HG03175 (cell line): ENCODE measurements around the gene MCIDAS.

ENCODE experiments used
- ATAC-seq: cut with Tn5 transposase; IDR thresholded peaks from one replicate; pipeline ENCODE4 v1.9.1; 2021; ENCODE audit warnings: mild to moderate bottlenecking, moderate library complexity; ENCODE audit not compliant: unreplicated experiment

MCIDAS gene

GRCh38 chr5:55226934-55227663, at the start of gene MCIDAS:
TSS of gene MCIDAS (minus strand) at chr5:55227315. CDS start at chr5:55227138, 177 bp downstream.
- ATAC-seq = peak; percentile 36

- no peak for ATAC-seq
Observed at GRCh38 chr5:55276771-55277170, 49.7 kb upstream of the MCIDAS start.

GRCh38 chr5:55258339-55258738, 31.2 kb upstream of the MCIDAS start:
- ATAC-seq = no peak

- no peak for ATAC-seq
Observed at GRCh38 chr5:55254802-55255201, 27.7 kb upstream of the MCIDAS start.

- ATAC-seq = no peak
Observed at GRCh38 chr5:55250064-55250463, 22.9 kb upstream of the MCIDAS start.

GRCh38 chr5:55241746-55242145, 14.6 kb upstream of the MCIDAS start:
- no peak for ATAC-seq

GRCh38 chr5:55236800-55237199, 9.7 kb upstream of the MCIDAS start:
- ATAC-seq = no peak

- ATAC-seq = no peak
Observed at GRCh38 chr5:55234121-55234700, 7.1 kb upstream of the MCIDAS start.

- ATAC-seq = peak; percentile 58
Observed at GRCh38 chr5:55232985-55233928, 6.1 kb upstream of the MCIDAS start, which contains the start of gene CCNO. TSS of gene CCNO (minus strand) at chr5:55233608. CDS start at chr5:55233523, 85 bp downstream.

GRCh38 chr5:55232271-55232984, 5.3 kb upstream of the MCIDAS start:
- peak; percentile 2 for ATAC-seq

GRCh38 chr5:55231919-55232270, 4.8 kb upstream of the MCIDAS start:
- ATAC-seq = no peak

GRCh38 chr5:55231029-55231918, 4.2 kb upstream of the MCIDAS start:
- ATAC-seq = no peak

GRCh38 chr5:55230086-55230629, 3.0 kb upstream of the MCIDAS start:
- ATAC-seq = no peak

GRCh38 chr5:55227664-55228430, 732 bp upstream of the MCIDAS start:
- ATAC-seq = no peak

GRCh38 chr5:55226027-55226933, 835 bp downstream of the MCIDAS start:
- ATAC-seq = peak; percentile 59

GRCh38 chr5:55225346-55225745, 1.8 kb downstream of the MCIDAS start:
- no peak for ATAC-seq

GRCh38 chr5:55223812-55224240, 3.3 kb downstream of the MCIDAS start:
- no peak for ATAC-seq
